WTC11 (cell line): Measurements from ENCODE around the gene TMTC2. TPM values are rescaled to one million over a fixed set of nuclear protein-coding genes. Genes with fewer than 3 reads are reported as not detected.

Experiments used
- ATAC-seq: fragments of 200-7000 bp; cut with Tn5 transposase; 2 replicates; pipeline ENCODE4 v1.10.0; 2021; ENCODE audit warnings: mild to moderate bottlenecking, moderate library complexity
- CTCF ChIA-PET: fragments of 300-600 bp; sonication (Branson Sonifier 250); formaldehyde crosslinking; loops from one replicate; lab custom pipeline; 2021; ENCODE audit warnings: antibody characterized with exemption; lab: Charles Lee
- POLR2A ChIA-PET: fragments of 350-600 bp; sonication (Branson Sonifier 250); formaldehyde crosslinking; loops from one replicate; lab custom pipeline; 2021; ENCODE audit warnings: antibody characterized with exemption; lab: Charles Lee
- DNase-seq: peaks from one replicate; pipeline ENCODE4 v3.0.0; 2021; ENCODE audit warnings: low spot score
- H3K27ac Mint-ChIP-seq: 2 replicates; pipeline ENCODE4 v1.8.0; 2021; ENCODE audit warnings: mixed read lengths
- H3K27me3 Mint-ChIP-seq: 2 replicates; pipeline ENCODE4 v1.8.0; 2021; ENCODE audit warnings: low read depth, mild to moderate bottlenecking, moderate library complexity, mixed read lengths
- H3K36me3 Mint-ChIP-seq: 2 replicates; pipeline ENCODE4 v1.8.0; 2021; ENCODE audit warnings: mixed read lengths
- H3K4me1 Mint-ChIP-seq: 2 replicates; pipeline ENCODE4 v1.8.0; 2022; ENCODE audit warnings: mixed read lengths
- H3K4me3 Mint-ChIP-seq: 2 replicates; pipeline ENCODE4 v1.8.0; 2021; ENCODE audit warnings: mild to moderate bottlenecking, moderate library complexity, mixed read lengths
- H3K9me3 Mint-ChIP-seq: 2 replicates; pipeline ENCODE4 v1.8.0; 2021; ENCODE audit warnings: mixed read lengths
- ARID4B ChIP-seq: sonication (generic); formaldehyde crosslinking; IDR thresholded peaks from 2 replicates; pipeline ENCODE4 v1.8.0; 2023; ENCODE audit warnings: missing genetic modification reagents, mild to moderate bottlenecking, borderline replicate concordance
- ATF3 ChIP-seq: sonication (generic); formaldehyde crosslinking; conservative IDR thresholded peaks from 2 replicates; pipeline ENCODE4 v1.8.1; 2022; ENCODE audit warnings: mild to moderate bottlenecking, missing genetic modification reagents
- FOXP4 ChIP-seq: sonication (generic); formaldehyde crosslinking; IDR thresholded peaks from 2 replicates; pipeline ENCODE4 v1.8.0; 2022; ENCODE audit warnings: mild to moderate bottlenecking, missing genetic modification reagents
- GABPB1 ChIP-seq: sonication (generic); formaldehyde crosslinking; IDR thresholded peaks from 2 replicates; pipeline ENCODE4 v1.8.1; 2023; ENCODE audit warnings: mild to moderate bottlenecking, missing genetic modification reagents
- HMGXB4 ChIP-seq: sonication (generic); formaldehyde crosslinking; IDR thresholded peaks from 2 replicates; pipeline ENCODE4 v1.8.1; 2023; ENCODE audit warnings: mild to moderate bottlenecking, moderate library complexity, missing genetic modification reagents
- MAX ChIP-seq: sonication (generic); formaldehyde crosslinking; IDR thresholded peaks from 2 replicates; pipeline ENCODE4 v1.8.0; 2022; ENCODE audit warnings: mild to moderate bottlenecking, missing genetic modification reagents
- MXD4 ChIP-seq: fragments of 250-450 bp; sonication (Bioruptor Pico); IDR thresholded peaks from 2 replicates; pipeline ENCODE4 v1.8.0; 2021; ENCODE audit warnings: mild to moderate bottlenecking, moderate library complexity, borderline replicate concordance
- NR2C2 ChIP-seq: sonication (generic); formaldehyde crosslinking; IDR thresholded peaks from 2 replicates; pipeline ENCODE4 v1.8.0; 2022; ENCODE audit warnings: mild to moderate bottlenecking, missing genetic modification reagents
- NR3C1 ChIP-seq: sonication (generic); formaldehyde crosslinking; conservative IDR thresholded peaks from 2 replicates; pipeline ENCODE4 v1.8.1; 2023; ENCODE audit warnings: low read depth, mild to moderate bottlenecking, missing genetic modification reagents
- PRDM15 ChIP-seq: sonication (generic); formaldehyde crosslinking; IDR thresholded peaks from 2 replicates; pipeline ENCODE4 v1.8.0; 2022; ENCODE audit warnings: missing genetic modification reagents
- PRRX2 ChIP-seq: fragments of 250-450 bp; sonication (Bioruptor Pico); IDR thresholded peaks from 2 replicates; pipeline ENCODE4 v1.8.0; 2021; ENCODE audit warnings: mild to moderate bottlenecking
- SMAD4 ChIP-seq: sonication (generic); formaldehyde crosslinking; IDR thresholded peaks from 2 replicates; pipeline ENCODE4 v1.8.0; 2022; ENCODE audit warnings: mild to moderate bottlenecking, missing genetic modification reagents
- TCF7 ChIP-seq: sonication (generic); formaldehyde crosslinking; IDR thresholded peaks from 2 replicates; pipeline ENCODE4 v1.8.0; 2022; ENCODE audit warnings: mild to moderate bottlenecking, low read depth, missing genetic modification reagents, moderate library complexity
- TEAD1 ChIP-seq: sonication (generic); formaldehyde crosslinking; IDR thresholded peaks from 2 replicates; pipeline ENCODE4 v1.8.0; 2022; ENCODE audit warnings: mild to moderate bottlenecking, missing genetic modification reagents
- ZMAT4 ChIP-seq: fragments of 250-450 bp; sonication (Bioruptor Pico); IDR thresholded peaks from 2 replicates; pipeline ENCODE4 v1.9.0; 2021; ENCODE audit warnings: mild to moderate bottlenecking
- ZNF121 ChIP-seq: sonication (generic); formaldehyde crosslinking; IDR thresholded peaks from 2 replicates; pipeline ENCODE4 v1.8.0; 2023; ENCODE audit warnings: missing genetic modification reagents
- ZNF138 ChIP-seq: sonication (generic); formaldehyde crosslinking; conservative IDR thresholded peaks from 2 replicates; pipeline ENCODE4 v1.8.1; 2022; ENCODE audit warnings: mild to moderate bottlenecking, moderate library complexity, missing genetic modification reagents
- ZNF396 ChIP-seq: fragments of 250-450 bp; sonication (Bioruptor Pico); IDR thresholded peaks from 2 replicates; pipeline ENCODE4 v1.8.0; 2021; ENCODE audit warnings: mild to moderate bottlenecking, moderate library complexity, borderline replicate concordance
- ZNF416 ChIP-seq: fragments of 250-450 bp; sonication (Bioruptor Pico); IDR thresholded peaks from 2 replicates; pipeline ENCODE4 v1.9.0; 2021; ENCODE audit warnings: mild to moderate bottlenecking, inconsistent platforms
- ZNF512 ChIP-seq: sonication (generic); formaldehyde crosslinking; IDR thresholded peaks from 2 replicates; pipeline ENCODE4 v1.8.1; 2022; ENCODE audit warnings: missing genetic modification reagents, borderline replicate concordance
- total RNA-seq: library from RNA; stranded (reverse); gene quantifications from 3 replicates; pipeline ENCODE4 v1.2.3, GENCODE V29; 2021

Gene TMTC2
- total RNA-seq, 1 experiment from 2014 or later: 6.4 TPM

GRCh38 chr12:83003026-83003425 lies 316.3 kb downstream of the TMTC2 start:
- H3K36me3 Mint-ChIP-seq: peaks cover 41% of the 10 kb centered on the region
- no peak for ATAC-seq
- no peaks in the 10 kb centered on the region for H3K27me3 Mint-ChIP-seq
- 0 out of 2 replicates have a peak overlapping the region, but pooled peaks have one; percentile 15 for H3K27ac Mint-ChIP-seq
- peaks cover 38% of the 10 kb centered on the region for H3K9me3 Mint-ChIP-seq
- no peak for TF ChIP-seq NR2C2 (CRISPR knock-in tag)
- TF ChIP-seq MXD4 (CRISPR knock-in tag): no peak
- no peak for TF ChIP-seq TEAD1 (CRISPR knock-in tag)
- no peak for TF ChIP-seq ZNF396 (CRISPR knock-in tag)
- no peak for TF ChIP-seq SMAD4 (CRISPR knock-in tag)
- no peak for TF ChIP-seq ZNF512 (CRISPR knock-in tag)
- no peak for TF ChIP-seq ZNF138
- TF ChIP-seq HMGXB4 (CRISPR knock-in tag): no peak
- TF ChIP-seq MAX (CRISPR knock-in tag): no peak
- TF ChIP-seq ATF3 (CRISPR knock-in tag): no peak
- no peak for TF ChIP-seq ZNF121 (CRISPR knock-in tag)
- TF ChIP-seq PRDM15 (CRISPR knock-in tag): no peak
- no peak for TF ChIP-seq NR3C1 (CRISPR knock-in tag)
- POLR2A ChIA-PET: no interaction called here
- CTCF ChIA-PET: no interaction called here
- peaks cover 25% of the 10 kb centered on the region for H3K4me1 Mint-ChIP-seq
- DNase-seq: no peak
- H3K4me3 Mint-ChIP-seq: no peak overlapping the region

- Mint-ChIP-seq H3K27me3 (no peaks in the 10 kb centered on the region), H3K36me3 (peaks cover 51% of the 10 kb centered on the region), H3K27ac (no peak overlapping the region), H3K4me1 (peaks cover 24% of the 10 kb centered on the region), H3K4me3 (no peak overlapping the region), H3K9me3 (peaks cover 49% of the 10 kb centered on the region)
- ChIA-PET CTCF (interaction anchor here (2.1 kb wide), 1 partner anchor 384 kb away, joined by 7 read pairs; no protein-coding TSS in a partner anchor), POLR2A (no interaction called here)
- DNase-seq: no peak
- ATAC-seq: no peak
- no peak for TF ChIP-seq GABPB1 (CRISPR knock-in tag)
- TF ChIP-seq MAX (CRISPR knock-in tag): no peak
- TF ChIP-seq FOXP4 (CRISPR knock-in tag): no peak
- no peak for TF ChIP-seq ARID4B (CRISPR knock-in tag)
- no peak for TF ChIP-seq ZMAT4
- TF ChIP-seq TCF7: no peak
- no peak for TF ChIP-seq ZNF121 (CRISPR knock-in tag)
- TF ChIP-seq ZNF416 (CRISPR knock-in tag): no peak
- TF ChIP-seq PRRX2: no peak
Measured at GRCh38 chr12:83005534-83006197, 319.0 kb downstream of the TMTC2 start.
